Measurements from ENCODE around the gene GPR157.

GPR157 gene

DNA sequence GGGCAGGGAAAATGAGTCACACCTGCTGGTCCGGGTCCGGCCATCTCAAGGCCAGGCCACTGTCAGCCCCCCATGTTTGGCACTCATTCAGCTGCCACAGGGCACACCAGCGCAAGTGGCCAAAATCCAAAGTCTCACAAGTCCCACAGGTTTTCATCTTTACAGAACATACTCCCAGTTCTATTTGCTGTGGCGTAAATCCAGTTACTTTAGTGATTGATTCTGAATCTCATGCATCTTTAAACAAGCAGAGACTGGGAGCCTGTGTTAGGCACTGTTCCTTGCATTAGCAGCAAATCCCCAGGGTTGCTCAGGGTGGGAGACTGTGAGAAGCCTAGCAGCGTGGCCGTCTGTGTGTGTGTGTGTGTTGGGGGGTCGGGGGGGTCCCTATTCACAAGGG lies 58.4 kb downstream of the GPR157 start:
- no peak overlapping the region for H3K4me3 ChIP-seq (replicated peaks; ENCODE audit: low read depth, low read length)
- TF ChIP-seq, protein P1, sequence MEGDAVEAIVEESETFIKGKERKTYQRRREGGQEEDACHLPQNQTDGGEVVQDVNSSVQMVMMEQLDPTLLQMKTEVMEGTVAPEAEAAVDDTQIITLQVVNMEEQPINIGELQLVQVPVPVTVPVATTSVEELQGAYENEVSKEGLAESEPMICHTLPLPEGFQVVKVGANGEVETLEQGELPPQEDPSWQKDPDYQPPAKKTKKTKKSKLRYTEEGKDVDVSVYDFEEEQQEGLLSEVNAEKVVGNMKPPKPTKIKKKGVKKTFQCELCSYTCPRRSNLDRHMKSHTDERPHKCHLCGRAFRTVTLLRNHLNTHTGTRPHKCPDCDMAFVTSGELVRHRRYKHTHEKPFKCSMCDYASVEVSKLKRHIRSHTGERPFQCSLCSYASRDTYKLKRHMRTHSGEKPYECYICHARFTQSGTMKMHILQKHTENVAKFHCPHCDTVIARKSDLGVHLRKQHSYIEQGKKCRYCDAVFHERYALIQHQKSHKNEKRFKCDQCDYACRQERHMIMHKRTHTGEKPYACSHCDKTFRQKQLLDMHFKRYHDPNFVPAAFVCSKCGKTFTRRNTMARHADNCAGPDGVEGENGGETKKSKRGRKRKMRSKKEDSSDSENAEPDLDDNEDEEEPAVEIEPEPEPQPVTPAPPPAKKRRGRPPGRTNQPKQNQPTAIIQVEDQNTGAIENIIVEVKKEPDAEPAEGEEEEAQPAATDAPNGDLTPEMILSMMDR (IDR thresholded peaks at IDR 0.05; ENCODE audit: low read depth, low read length, missing control alignments), result no peak
- DNase-seq (ENCODE audit: extremely low read depth, low read depth), result no peak

GRCh38 chr1:9069326-9070100 lies 59.4 kb downstream of the GPR157 start, which contains the start of gene SLC2A5:
Gene SLC2A5 (minus strand): TSS chr1:9069635. CDS start chr1:9069536, 99 bp downstream.
- no peak within 1 kb of the TSS for H3K4me3 ChIP-seq (replicated peaks; ENCODE audit: low read depth, low read length)
- DNase-seq (ENCODE audit: extremely low read depth, low read depth), result no peak

DNA sequence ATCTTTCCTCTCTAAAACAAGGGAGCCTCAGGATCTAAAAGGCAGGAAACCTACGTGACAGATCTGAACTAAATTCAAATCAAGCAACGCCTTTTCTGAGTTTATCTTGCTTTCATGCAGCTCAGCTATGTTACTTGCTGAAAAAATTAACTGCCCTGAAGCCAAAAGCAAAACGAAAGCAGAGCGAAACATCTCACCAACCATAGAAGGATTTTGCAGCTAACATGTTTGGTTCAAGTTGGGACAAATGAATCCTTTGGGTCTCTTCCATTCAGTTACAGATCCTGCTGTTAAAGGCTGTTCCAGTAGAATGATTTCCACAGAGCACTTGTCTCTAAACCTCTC lies 59.9 kb downstream of the GPR157 start:
- no peak overlapping the region for H3K4me3 ChIP-seq (replicated peaks; ENCODE audit: low read depth, low read length)
- DNase-seq (ENCODE audit: extremely low read depth, low read depth), result no peak
- TF ChIP-seq, protein P1 (IDR thresholded peaks at IDR 0.05; ENCODE audit: low read depth, low read length, missing control alignments), result no peak

More at GRCh38 chr1:9069326-9070100, 59.4 kb downstream of the GPR157 start, which contains the start of gene SLC2A5:
- TF ChIP-seq, protein P1 (IDR thresholded peaks at IDR 0.05; ENCODE audit: low read depth, low read length, missing control alignments), result no peak

GRCh38 chr1:9066945-9067807 lies 61.7 kb downstream of the GPR157 start:
- peak; percentile 52 for DNase-seq (ENCODE audit: extremely low read depth, low read depth)
- TF ChIP-seq, protein P1 (IDR thresholded peaks at IDR 0.05; ENCODE audit: low read depth, low read length, missing control alignments), result no peak
- H3K4me3 ChIP-seq (replicated peaks; ENCODE audit: low read depth, low read length), result no peak overlapping the region

GRCh38 chr1:9065213-9065751 lies 63.6 kb downstream of the GPR157 start:
- no peak for DNase-seq (ENCODE audit: extremely low read depth, low read depth)
- TF ChIP-seq, protein P1 (IDR thresholded peaks at IDR 0.05; ENCODE audit: low read depth, low read length, missing control alignments), result no peak

DNA sequence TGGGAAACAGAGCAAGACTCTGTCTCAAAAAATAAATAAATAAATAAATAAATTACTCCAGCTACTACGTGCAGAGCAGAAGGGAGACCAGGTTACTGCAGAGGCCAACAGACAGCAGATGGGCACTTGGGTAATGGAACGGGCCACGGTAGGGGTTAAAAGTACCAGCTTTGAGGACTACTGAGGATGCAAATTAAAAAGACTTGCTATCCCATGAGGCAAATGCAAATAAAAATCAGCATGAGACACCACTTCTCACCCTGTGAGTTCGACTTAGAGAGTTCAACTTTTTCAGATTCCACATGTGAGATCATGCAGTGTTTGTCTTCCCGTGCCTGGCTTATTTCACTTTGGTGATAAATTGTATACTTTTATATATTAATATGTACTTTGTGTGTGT lies 66.1 kb downstream of the GPR157 start:
- no peak for DNase-seq (ENCODE audit: extremely low read depth, low read depth)
- TF ChIP-seq, protein P1 (IDR thresholded peaks at IDR 0.05; ENCODE audit: low read depth, low read length, missing control alignments), result no peak
- H3K4me3 ChIP-seq (replicated peaks; ENCODE audit: low read depth, low read length), result no peak overlapping the region

More at GRCh38 chr1:9065213-9065751, 63.6 kb downstream of the GPR157 start:
- no peak overlapping the region for H3K4me3 ChIP-seq (replicated peaks; ENCODE audit: low read depth, low read length)

Measured in HFF-Myc (cell line).